GM19238 (cell line): ENCODE results near the gene EPB41L2.

Experiments used
- DNase-seq: peaks from one replicate; pipeline ENCODE4 v3.0.0; 2011; ENCODE audit warnings: low spot score; ENCODE audit not compliant: insufficient read length

Gene EPB41L2

GRCh38 chr6:130978660-130979396, 84.2 kb downstream of the EPB41L2 start:
- no peak for DNase-seq

- no peak for DNase-seq
These were observed 84.9 kb downstream of the EPB41L2 start for GRCh38 chr6:130978180-130978579.

GRCh38 chr6:130975325-130975724, 87.7 kb downstream of the EPB41L2 start:
- DNase-seq: no peak

- no peak for DNase-seq
These were observed 89.3 kb downstream of the EPB41L2 start for GRCh38 chr6:130973521-130974277.

- no peak for DNase-seq
These were observed 91.5 kb downstream of the EPB41L2 start for GRCh38 chr6:130971504-130971903.

- DNase-seq: no peak
These were observed 92.1 kb downstream of the EPB41L2 start for GRCh38 chr6:130970839-130971410.

- DNase-seq: no peak
These were observed 93.1 kb downstream of the EPB41L2 start for GRCh38 chr6:130969791-130970491.

GRCh38 chr6:130969166-130969565, 93.9 kb downstream of the EPB41L2 start:
- no peak for DNase-seq

- no peak for DNase-seq
These were observed 94.6 kb downstream of the EPB41L2 start for GRCh38 chr6:130968476-130968875.

- DNase-seq: no peak
These were observed 95.3 kb downstream of the EPB41L2 start for GRCh38 chr6:130967502-130968445.

- no peak for DNase-seq
These were observed 96.6 kb downstream of the EPB41L2 start for GRCh38 chr6:130966344-130966980.

GRCh38 chr6:130965656-130966055, 97.4 kb downstream of the EPB41L2 start:
- DNase-seq: no peak

- no peak for DNase-seq
These were observed 98.0 kb downstream of the EPB41L2 start for GRCh38 chr6:130964808-130965604.

GRCh38 chr6:130964289-130964688, 98.8 kb downstream of the EPB41L2 start:
- no peak for DNase-seq

- DNase-seq: no peak
These were observed 100.1 kb downstream of the EPB41L2 start for GRCh38 chr6:130962966-130963365.

- no peak for DNase-seq
These were observed 101.9 kb downstream of the EPB41L2 start for GRCh38 chr6:130961148-130961547.

GRCh38 chr6:130959951-130960350, 103.1 kb downstream of the EPB41L2 start:
- no peak for DNase-seq

GRCh38 chr6:130958468-130958867, 104.6 kb downstream of the EPB41L2 start:
- DNase-seq: no peak

- DNase-seq: no peak
These were observed 107.3 kb downstream of the EPB41L2 start for GRCh38 chr6:130955755-130956154.
